Ramos (cell line): ENCODE measurements around the gene VSIG1.

Source experiments
- in situ Hi-C: fragments of 300-500 bp; cut with MboI; formaldehyde crosslinking; loops from one replicate; pipeline ENCODE4 v1.14.3; 2022; ENCODE audit warnings: low sequenced_read_pairs; ENCODE audit not compliant: unreplicated experiment

Gene VSIG1

GRCh38 chrX:108044554-108045256, at the start of gene VSIG1:
Gene VSIG1, plus strand, starts transcription at chrX:108045065. Its CDS starts 66 bp downstream, at chrX:108045131.
- in situ Hi-C loops = no loop called here

GRCh38 chrX:107996124-107996523, 48.7 kb upstream of the VSIG1 start:
- in situ Hi-C loops = no loop called here

DNA sequence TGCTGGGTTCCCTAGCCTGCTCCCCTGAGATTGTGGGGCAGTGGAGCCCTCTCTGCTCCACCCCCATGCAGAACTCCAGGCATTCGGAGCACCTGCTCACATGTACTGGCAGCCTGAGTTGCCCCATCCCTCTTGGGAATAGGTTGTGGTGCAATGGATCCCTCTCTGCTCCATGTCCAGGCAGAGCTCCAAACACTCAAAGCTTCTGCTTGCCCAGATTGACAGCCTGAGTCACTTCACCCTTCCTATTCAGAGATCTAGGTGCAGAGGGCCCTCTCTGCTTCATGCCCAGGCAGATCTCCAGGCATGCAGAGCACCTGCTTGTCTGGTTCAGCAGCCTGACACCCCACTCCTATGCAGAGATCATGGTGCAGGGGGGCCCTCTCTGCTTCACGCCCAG, 44.1 kb upstream of the VSIG1 start:
- in situ Hi-C loops = no loop called here

- in situ Hi-C loops = no loop called here
Observed at GRCh38 chrX:108001218-108001814, 43.5 kb upstream of the VSIG1 start.

- in situ Hi-C loops = no loop called here
Observed at GRCh38 chrX:108018656-108019381, 26.0 kb upstream of the VSIG1 start.

GRCh38 chrX:108019382-108019875, 25.4 kb upstream of the VSIG1 start:
- in situ Hi-C loops = no loop called here

GRCh38 chrX:108020631-108021030, 24.2 kb upstream of the VSIG1 start:
- in situ Hi-C loops = no loop called here

- in situ Hi-C loops = no loop called here
Observed at GRCh38 chrX:108022491-108023089, 22.3 kb upstream of the VSIG1 start.

DNA sequence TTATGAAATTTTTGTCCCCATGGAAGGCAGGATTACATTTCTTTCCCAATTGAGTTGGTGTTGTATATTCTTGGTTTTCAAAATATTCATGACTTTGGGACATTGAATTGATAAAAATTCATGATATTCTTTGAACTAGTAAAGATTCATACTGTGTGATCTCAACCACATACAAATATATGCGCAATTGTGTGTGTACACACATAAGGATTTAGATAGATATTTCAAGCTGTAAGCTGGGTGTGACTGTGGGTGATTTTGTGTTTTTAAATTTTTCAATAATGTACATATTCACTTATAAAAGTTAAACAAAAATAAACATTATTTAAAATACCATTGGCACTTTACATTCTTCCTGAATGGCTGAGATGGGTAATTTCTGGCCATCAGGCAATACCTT, 19.5 kb upstream of the VSIG1 start:
- in situ Hi-C loops = no loop called here

DNA sequence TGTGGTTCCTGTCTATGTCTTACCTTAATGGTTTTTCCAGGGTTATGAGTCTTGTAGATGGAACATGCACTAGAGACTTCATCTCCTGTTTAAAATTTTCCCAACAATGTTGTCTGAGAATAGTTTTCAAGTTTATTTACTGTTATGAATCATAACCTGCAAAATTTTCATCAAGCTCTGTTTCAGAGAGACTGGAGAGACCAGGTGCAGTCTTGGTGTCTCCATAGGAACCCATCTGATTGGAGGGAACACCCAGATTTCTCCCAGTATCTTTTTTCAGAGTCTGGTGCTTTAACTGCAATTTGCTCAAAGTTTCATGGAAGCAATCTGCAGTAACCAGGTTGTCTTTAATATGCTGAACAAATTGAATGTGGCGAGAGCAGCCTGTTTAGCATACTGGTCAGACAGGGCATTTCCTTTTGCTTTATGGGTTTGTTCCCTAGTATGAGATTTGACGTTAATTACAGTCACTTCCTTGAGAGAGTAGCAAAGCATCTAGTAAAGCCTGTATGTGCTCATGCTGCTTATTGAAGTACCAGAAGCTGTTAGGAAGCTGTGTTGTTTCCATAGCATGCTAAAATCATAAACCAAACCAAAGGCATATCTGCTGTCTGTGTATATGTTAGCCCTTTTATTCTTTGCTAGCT, 18.8 kb upstream of the VSIG1 start:
- in situ Hi-C loops = no loop called here

DNA sequence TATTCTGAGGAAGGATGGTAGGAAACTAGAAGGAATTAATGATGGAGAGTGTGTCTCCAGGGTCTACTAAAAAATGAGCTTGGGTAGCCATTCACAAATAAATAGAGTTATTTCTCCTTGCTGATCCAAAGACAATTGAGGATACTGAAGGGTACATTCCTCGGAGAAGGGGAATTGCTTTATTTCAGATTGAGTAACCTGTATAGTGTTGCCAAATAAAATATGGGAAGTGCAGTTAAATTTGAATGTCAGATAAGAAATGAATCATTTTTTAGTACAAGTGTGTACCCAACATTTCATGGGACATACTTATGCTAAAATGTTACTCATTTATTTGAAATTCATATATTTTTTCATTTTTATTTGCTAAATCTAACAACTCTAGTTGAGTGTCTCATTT, 16.0 kb upstream of the VSIG1 start:
- in situ Hi-C loops = no loop called here

- in situ Hi-C loops = no loop called here
Observed at GRCh38 chrX:108029928-108030711, 14.7 kb upstream of the VSIG1 start.

- in situ Hi-C loops = no loop called here
Observed at GRCh38 chrX:108032944-108033343, 11.9 kb upstream of the VSIG1 start.

DNA sequence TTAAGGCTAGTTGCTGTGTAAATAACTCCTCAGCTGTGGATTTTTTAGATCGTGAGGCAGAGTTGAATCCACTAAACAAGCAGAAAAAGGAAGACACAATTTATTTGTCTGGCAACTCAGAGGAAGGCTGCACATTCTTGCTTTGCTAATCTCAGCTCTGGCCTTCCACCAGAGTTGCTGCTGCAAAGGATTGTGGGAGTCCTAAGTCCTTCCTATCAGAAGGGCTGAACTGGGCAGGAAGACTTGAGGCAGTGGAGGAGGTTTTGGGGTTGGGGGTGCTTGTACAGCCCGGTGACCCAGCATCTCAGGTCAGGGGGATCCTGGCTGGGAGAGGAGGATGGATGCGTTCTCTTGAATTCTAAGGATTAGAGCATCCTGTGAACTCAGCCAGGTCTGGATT, 11.0 kb upstream of the VSIG1 start:
- in situ Hi-C loops = no loop called here

DNA sequence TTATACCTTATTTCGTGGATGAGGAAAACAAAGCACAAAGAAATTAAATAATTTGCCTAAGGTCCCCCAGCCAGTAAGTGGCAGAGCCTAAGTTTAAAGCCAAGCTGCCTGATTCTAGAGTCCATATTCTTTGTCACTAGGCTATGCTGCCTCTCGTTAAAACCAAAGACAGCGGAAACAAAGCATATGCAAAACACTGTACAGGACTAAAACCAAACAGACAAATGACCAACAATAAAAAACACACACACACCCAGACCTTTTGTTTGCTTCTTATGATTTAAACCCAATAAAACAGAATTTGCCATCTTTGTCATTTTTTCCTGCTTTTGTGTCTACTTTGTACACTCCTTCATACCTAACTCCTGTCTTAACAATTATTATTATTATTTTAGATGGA, 10.1 kb upstream of the VSIG1 start:
- in situ Hi-C loops = no loop called here

- in situ Hi-C loops = no loop called here
Observed at GRCh38 chrX:108036298-108036973, 8.4 kb upstream of the VSIG1 start.

- in situ Hi-C loops = no loop called here
Observed at GRCh38 chrX:108049649-108050048, 4.8 kb downstream of the VSIG1 start.

DNA sequence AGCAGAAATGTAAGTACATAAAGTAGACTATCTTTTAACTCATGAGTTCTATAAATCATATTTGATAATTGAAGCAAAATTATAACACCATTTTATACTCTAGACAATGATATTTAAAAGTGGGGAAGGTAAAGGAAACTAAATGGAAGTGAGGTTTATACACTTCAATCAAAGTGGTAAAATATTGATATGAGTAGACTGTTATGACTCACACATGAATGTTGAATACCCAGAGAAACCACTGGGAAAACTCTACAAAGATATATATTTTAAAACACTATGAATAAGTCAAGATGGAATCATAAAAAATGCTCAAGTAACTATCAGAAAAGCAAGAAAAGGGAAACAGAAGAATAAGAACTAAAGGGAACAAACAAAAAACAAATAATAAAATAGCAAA, 8.4 kb downstream of the VSIG1 start:
- in situ Hi-C loops = no loop called here

DNA sequence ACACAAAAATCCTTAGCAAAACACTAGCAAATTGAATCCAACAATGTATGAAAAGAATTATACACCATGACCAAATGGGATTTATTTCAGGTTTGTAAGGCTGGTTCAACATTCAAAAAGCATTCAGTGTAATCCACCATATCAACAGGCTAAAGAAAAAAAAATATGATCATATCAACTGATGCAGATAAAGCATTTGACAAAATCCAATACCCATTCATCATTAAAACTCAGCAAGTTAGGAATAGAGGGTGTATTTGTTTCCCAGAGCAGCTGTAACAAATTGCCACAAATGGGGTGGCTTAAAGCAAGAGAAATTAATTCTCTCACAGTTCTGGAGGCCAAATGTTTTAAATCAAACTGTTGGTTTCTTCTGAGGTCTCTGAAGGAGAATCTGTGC, 10.7 kb downstream of the VSIG1 start:
- in situ Hi-C loops = no loop called here
